Trophoblast cell (in vitro differentiated cells and primary cell): Measurements from ENCODE around the gene ARHGAP27.
"Not testable (repeated sequence)": the region's sequence is repeated elsewhere in the genome, so short reads cannot be mapped to it uniquely, and the experiment has no call there.

Experiments
- DNase-seq, 2 donors: peaks; one replicate each; pipeline ENCODE4 v3.0.0-alpha.2; 2016
- H2AFZ ChIP-seq: 2 replicates; pipeline ENCODE4 v1.6.1; 2013; ENCODE audit warnings: low read length, moderate library complexity, mild to moderate bottlenecking; ENCODE audit not compliant: insufficient read depth, poor library complexity
- H2AK5ac ChIP-seq: 2 replicates; pipeline ENCODE4 v1.6.1; 2013; ENCODE audit warnings: mild to moderate bottlenecking, low read length
- H2BK120ac ChIP-seq: 2 replicates; pipeline ENCODE4 v1.6.1; 2013; ENCODE audit warnings: low read length, mild to moderate bottlenecking, moderate library complexity; ENCODE audit not compliant: insufficient read depth, poor library complexity
- H2BK12ac ChIP-seq: 2 replicates; pipeline ENCODE4 v1.6.1; 2013; ENCODE audit warnings: mild to moderate bottlenecking, low read length, moderate library complexity
- H2BK5ac ChIP-seq: 2 replicates; pipeline ENCODE4 v1.6.1; 2013; ENCODE audit warnings: low read length, low read depth, moderate library complexity, mild to moderate bottlenecking; ENCODE audit not compliant: poor library complexity
- H3K14ac ChIP-seq: 2 replicates; pipeline ENCODE4 v1.6.1; 2013; ENCODE audit warnings: mild to moderate bottlenecking, low read length
- H3K18ac ChIP-seq: 2 replicates; pipeline ENCODE4 v1.6.1; 2013; ENCODE audit warnings: mild to moderate bottlenecking, low read length
- H3K23ac ChIP-seq: 2 replicates; pipeline ENCODE4 v1.6.1; 2013; ENCODE audit warnings: low read length
- H3K27ac ChIP-seq: 2 replicates; pipeline ENCODE4 v1.5.1; 2013; ENCODE audit warnings: low read depth, mild to moderate bottlenecking, inconsistent platforms, low read length, moderate library complexity
- H3K27me3 ChIP-seq: 2 replicates; pipeline ENCODE4 v1.6.1; 2013; ENCODE audit warnings: inconsistent platforms, mild to moderate bottlenecking, low read length, moderate library complexity; ENCODE audit not compliant: insufficient read depth
- H3K36me3 ChIP-seq, 2 experiments: 1 replicate in 1 of 2; 2 replicates in 1 of 2; pipeline ENCODE4 v1.6.1; 2013; ENCODE audit warnings: low read length in 2 of 2, mild to moderate bottlenecking in 2 of 2, moderate library complexity in 1 of 2; ENCODE audit not compliant: insufficient read depth in 2 of 2, control insufficient read depth in 1 of 2
- H3K4ac ChIP-seq: 2 replicates; pipeline ENCODE4 v1.6.1; 2013; ENCODE audit warnings: low read depth, mild to moderate bottlenecking, low read length, moderate library complexity
- H3K4me1 ChIP-seq, 2 experiments: 1 replicate in 1 of 2; 2 replicates in 1 of 2; pipeline ENCODE4 v1.6.1; 2013; ENCODE audit warnings: low read length in 2 of 2, mild to moderate bottlenecking in 2 of 2, moderate library complexity in 1 of 2; ENCODE audit not compliant: insufficient read depth in 2 of 2, control insufficient read depth in 1 of 2
- H3K4me2 ChIP-seq: 2 replicates; pipeline ENCODE4 v1.6.1; 2013; ENCODE audit warnings: inconsistent platforms, mild to moderate bottlenecking, low read length, moderate library complexity
- H3K4me3 ChIP-seq: 2 replicates; pipeline ENCODE4 v1.5.1; 2013; ENCODE audit warnings: mild to moderate bottlenecking, low read depth, low read length, inconsistent platforms
- H3K79me1 ChIP-seq: one replicate; pipeline ENCODE4 v1.6.1; 2013; ENCODE audit warnings: low read length
- H3K79me2 ChIP-seq: 2 replicates; pipeline ENCODE4 v1.6.1; 2013; ENCODE audit warnings: low read length, mild to moderate bottlenecking; ENCODE audit not compliant: control insufficient read depth, insufficient read depth, poor library complexity
- H3K9ac ChIP-seq: 2 replicates; pipeline ENCODE4 v1.6.1; 2013; ENCODE audit warnings: mild to moderate bottlenecking, low read length
- H3K9me3 ChIP-seq: 2 replicates; pipeline ENCODE4 v1.6.1; 2013; ENCODE audit warnings: low read depth, mild to moderate bottlenecking, control low read depth, inconsistent platforms, low read length; ENCODE audit not compliant: insufficient read depth
- H4K12ac ChIP-seq: 2 replicates; pipeline ENCODE4 v1.6.1; 2013; ENCODE audit warnings: low read depth, mild to moderate bottlenecking, low read length, moderate library complexity
- H4K8ac ChIP-seq: 2 replicates; pipeline ENCODE4 v1.6.1; 2013; ENCODE audit warnings: low read depth, mild to moderate bottlenecking, low read length, moderate library complexity
- H4K91ac ChIP-seq: one replicate; pipeline ENCODE4 v1.6.1; 2013; ENCODE audit warnings: low read depth, mild to moderate bottlenecking, low read length, moderate library complexity
- WGBS: extraction: QIAGEN DNeasy Blood & Tissue Kit; methylation state at CpG from one replicate; pipeline ENCODE4 v1.1.7; 2013; ENCODE audit warnings: missing lambda C conversion rate; ENCODE audit not compliant: insufficient read length, insufficient coverage; ENCODE audit errors: extremely low coverage; 5-methylcytosine and 5-hydroxymethylcytosine counted together

The ARHGAP27 gene

GRCh38 chr17:45448483-45448882 is 15.8 kb upstream of the ARHGAP27 start:
- not testable (repeated sequence) for H3K27ac ChIP-seq

DNA sequence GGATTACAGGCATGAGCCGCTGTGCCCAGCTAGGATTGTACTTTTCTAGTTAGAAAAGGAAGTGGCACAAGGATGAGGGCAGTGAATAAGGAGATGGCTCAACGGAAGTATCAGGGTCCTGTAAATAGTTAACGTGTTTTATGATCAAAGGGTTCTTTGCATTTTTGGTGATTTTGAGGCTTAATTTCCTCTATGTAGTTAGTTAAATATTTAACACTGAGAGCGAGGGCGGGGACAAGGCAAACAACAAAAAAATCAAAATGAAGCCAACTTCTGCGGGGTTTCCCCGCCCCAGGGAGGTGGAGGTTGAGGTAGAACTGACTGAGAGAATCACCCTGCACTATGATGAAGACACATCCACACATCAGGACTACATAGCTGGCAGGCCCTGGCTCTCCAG is 15.4 kb upstream of the ARHGAP27 start:
- not testable (repeated sequence) for H4K8ac ChIP-seq, H2AFZ ChIP-seq, H2BK12ac ChIP-seq, H2BK120ac ChIP-seq, H2BK5ac ChIP-seq, H3K27me3 ChIP-seq, DNase-seq, H3K18ac ChIP-seq, H3K9ac ChIP-seq, H3K4me3 ChIP-seq, H3K14ac ChIP-seq, H2AK5ac ChIP-seq, H3K9me3 ChIP-seq, H3K79me2 ChIP-seq, H3K23ac ChIP-seq, H3K4me2 ChIP-seq, H4K12ac ChIP-seq, H3K27ac ChIP-seq, H3K79me1 ChIP-seq, H3K4me1 ChIP-seq, H3K4ac ChIP-seq, H4K91ac ChIP-seq
- H3K36me3 ChIP-seq = peaks cover 9 to 12% of the 10 kb centered on the region in 2 experiments
- no CpG with 5 or more reads among the region's 7 CpGs for WGBS

More at GRCh38 chr17:45448483-45448882, 15.8 kb upstream of the ARHGAP27 start:
- not testable (repeated sequence) for H3K4me3 ChIP-seq, H3K79me2 ChIP-seq, H3K4me2 ChIP-seq, H2AFZ ChIP-seq, H3K4me1 ChIP-seq, H4K8ac ChIP-seq, H3K9me3 ChIP-seq, H3K14ac ChIP-seq, H4K12ac ChIP-seq, H3K4ac ChIP-seq, H4K91ac ChIP-seq, H3K18ac ChIP-seq, H3K79me1 ChIP-seq, H2BK12ac ChIP-seq, DNase-seq, H2AK5ac ChIP-seq, H2BK120ac ChIP-seq, H2BK5ac ChIP-seq, H3K9ac ChIP-seq, H3K27me3 ChIP-seq, H3K23ac ChIP-seq
- peaks cover 9 to 14% of the 10 kb centered on the region in 2 experiments for H3K36me3 ChIP-seq
- no CpG with 5 or more reads among the region's 1 CpG for WGBS

DNA sequence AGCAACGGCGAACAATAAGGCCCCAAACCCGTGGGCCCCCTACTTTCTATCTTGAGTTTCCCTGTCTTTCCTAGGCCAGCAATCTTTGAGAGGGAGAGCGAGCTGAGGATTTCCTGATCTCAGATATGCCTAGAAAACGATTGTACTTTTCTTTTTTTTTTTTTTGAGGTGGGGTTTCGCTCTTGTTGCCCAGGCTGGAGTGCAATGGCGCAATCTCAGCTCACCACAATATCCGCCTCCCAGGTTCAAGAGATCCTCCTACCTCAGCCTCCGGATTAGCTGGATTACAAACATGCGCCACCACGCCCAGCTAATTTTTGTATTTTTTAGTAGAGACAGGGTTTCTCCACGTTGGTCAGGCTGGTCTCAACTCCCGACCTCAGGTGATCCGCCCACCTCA is 15.0 kb upstream of the ARHGAP27 start:
- not testable (repeated sequence) for H3K9me3 ChIP-seq, H2BK120ac ChIP-seq, H3K4me1 ChIP-seq, H4K12ac ChIP-seq, H2BK12ac ChIP-seq, H3K4me2 ChIP-seq, H3K9ac ChIP-seq, H3K27ac ChIP-seq, H3K79me1 ChIP-seq, H3K18ac ChIP-seq, DNase-seq, H2BK5ac ChIP-seq, H3K14ac ChIP-seq, H3K4ac ChIP-seq, H3K4me3 ChIP-seq, H4K8ac ChIP-seq, H2AK5ac ChIP-seq, H3K23ac ChIP-seq, H2AFZ ChIP-seq, H3K79me2 ChIP-seq, H3K27me3 ChIP-seq, H4K91ac ChIP-seq
- peaks cover 7 to 10% of the 10 kb centered on the region in 2 experiments for H3K36me3 ChIP-seq
- no CpG with 5 or more reads among the region's 14 CpGs for WGBS

DNA sequence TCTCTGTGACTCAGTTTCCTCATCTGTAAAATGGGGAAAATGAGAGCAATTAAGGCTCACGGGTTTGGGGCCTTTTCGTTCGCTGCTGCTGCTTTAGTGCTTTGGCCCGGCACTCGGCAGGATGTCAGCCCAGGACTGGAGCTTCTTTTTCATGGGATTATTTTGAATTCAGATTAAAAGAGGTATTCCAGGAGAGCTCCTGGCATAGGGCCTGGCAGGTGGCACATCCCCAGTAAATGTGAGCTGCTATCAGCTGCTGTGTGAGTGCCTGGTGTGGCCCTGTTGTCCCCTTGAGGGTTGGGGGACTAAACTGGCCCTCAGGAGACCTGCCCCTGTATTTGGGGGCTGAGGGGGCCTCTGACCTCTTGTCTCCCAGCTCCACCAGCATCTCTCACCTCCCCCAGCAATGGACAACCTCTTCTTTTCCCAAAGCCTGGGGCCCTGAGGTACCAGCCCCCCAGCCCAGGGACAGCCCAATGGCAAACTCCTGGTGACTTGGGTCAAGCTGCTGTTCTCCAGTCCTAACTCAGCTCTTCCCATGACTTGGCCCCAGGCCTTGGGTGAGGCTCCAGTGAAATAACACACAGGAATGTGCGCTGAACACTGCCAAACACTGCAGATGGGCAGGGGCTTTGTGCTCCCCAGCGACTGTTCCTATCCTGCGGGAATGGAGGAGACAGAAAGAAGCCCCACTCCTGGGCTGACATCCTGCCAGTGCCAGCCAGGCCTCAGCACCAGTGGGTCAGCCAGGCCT is 14.4 kb upstream of the ARHGAP27 start:
- DNase-seq, H3K4me1 ChIP-seq, H3K4me2 ChIP-seq, H3K23ac ChIP-seq, H2BK12ac ChIP-seq, H3K9me3 ChIP-seq, H3K79me1 ChIP-seq, H2BK5ac ChIP-seq, H2BK120ac ChIP-seq, H3K18ac ChIP-seq, H4K12ac ChIP-seq, H3K27ac ChIP-seq, H2AFZ ChIP-seq, H4K91ac ChIP-seq, H3K79me2 ChIP-seq, H3K4me3 ChIP-seq, H3K4ac ChIP-seq, H4K8ac ChIP-seq, H3K27me3 ChIP-seq, H2AK5ac ChIP-seq, H3K9ac ChIP-seq, H3K14ac ChIP-seq: not testable (repeated sequence)
- no CpG with 5 or more reads among the region's 8 CpGs for WGBS
- H3K36me3 ChIP-seq = peaks cover 7 to 10% of the 10 kb centered on the region in 2 experiments
